DMS153 treated with DMSO at 0.1 percent for 48 hours (cell line): ENCODE results near the gene CAPN12.
"Not testable (repeated sequence)": the region's sequence is repeated elsewhere in the genome, so short reads cannot be mapped to it uniquely, and the experiment has no call there.

ENCODE experiments used
- DNase-seq: peaks from one replicate; lab custom pipeline; 2025; ENCODE audit not compliant: unreplicated experiment; lab: John Stamatoyannopoulos, UW

Gene CAPN12, protein sequence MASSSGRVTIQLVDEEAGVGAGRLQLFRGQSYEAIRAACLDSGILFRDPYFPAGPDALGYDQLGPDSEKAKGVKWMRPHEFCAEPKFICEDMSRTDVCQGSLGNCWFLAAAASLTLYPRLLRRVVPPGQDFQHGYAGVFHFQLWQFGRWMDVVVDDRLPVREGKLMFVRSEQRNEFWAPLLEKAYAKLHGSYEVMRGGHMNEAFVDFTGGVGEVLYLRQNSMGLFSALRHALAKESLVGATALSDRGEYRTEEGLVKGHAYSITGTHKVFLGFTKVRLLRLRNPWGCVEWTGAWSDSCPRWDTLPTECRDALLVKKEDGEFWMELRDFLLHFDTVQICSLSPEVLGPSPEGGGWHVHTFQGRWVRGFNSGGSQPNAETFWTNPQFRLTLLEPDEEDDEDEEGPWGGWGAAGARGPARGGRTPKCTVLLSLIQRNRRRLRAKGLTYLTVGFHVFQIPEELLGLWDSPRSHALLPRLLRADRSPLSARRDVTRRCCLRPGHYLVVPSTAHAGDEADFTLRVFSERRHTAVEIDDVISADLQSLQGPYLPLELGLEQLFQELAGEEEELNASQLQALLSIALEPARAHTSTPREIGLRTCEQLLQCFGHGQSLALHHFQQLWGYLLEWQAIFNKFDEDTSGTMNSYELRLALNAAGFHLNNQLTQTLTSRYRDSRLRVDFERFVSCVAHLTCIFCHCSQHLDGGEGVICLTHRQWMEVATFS

DNA sequence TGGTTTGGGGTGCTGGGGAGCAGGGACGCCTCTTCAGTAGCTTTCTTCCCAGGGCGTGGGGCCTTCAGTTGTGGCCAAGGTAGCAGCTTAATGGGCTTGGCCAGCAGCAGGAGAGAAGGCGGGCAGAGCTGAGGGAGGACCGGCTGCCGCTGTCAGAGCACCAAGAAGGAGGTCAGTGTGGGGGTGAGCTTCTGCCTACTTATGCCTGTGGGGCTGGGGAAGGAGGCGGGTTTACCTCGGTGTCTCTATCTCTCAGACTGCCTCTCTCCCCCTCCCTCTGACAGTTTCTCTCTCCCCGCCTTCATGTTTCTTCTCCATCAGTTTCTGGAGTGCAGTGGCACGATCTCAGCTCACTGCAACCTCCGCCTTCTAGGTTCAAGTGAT, at the start of gene CAPN12:
Gene CAPN12 (minus strand): TSS at position 177 of the 384 bp plus-strand sequence. CDS start 309 bp downstream, outside the sequence.
- no peak for DNase-seq

DNA sequence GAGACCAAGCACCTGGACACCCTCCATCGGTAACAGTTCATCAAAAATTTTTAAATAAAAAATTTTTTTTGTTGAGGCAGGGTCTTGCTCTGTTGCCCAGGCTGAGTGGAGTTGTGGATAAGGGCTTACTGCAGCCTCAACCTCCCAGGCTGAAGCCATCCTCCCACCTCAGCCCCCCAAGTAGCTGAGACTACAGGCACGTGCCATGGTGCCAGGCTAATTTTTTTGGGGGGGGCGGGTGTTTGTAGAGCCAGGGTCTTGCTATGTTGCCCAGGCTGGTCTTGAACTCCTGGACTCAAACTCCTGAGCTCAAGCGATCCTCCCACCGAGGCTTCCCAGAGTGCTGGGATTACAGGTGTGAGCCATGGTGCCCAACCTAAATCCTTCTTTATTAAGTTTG, 49.4 kb upstream of the CAPN12 start:
- no peak for DNase-seq

DNA sequence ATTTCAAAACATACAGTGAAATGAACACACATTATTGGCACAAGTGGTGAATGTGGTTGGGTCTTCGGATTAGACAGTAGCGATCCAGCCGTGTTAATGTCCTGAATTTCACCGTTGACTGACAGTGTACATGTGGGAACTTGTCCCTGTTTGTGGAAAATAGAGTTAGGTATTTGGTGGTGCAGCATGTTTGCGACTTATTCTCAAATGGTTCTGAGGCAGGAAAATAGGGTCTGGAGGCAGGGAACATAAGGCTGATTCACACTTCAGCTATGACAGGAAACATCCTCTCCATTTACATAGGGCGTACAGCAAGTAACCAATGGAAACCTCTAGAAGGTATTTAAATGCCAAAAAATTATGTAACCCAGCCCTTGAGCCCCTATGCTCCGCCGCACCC, 48.9 kb upstream of the CAPN12 start:
- DNase-seq = no peak

DNA sequence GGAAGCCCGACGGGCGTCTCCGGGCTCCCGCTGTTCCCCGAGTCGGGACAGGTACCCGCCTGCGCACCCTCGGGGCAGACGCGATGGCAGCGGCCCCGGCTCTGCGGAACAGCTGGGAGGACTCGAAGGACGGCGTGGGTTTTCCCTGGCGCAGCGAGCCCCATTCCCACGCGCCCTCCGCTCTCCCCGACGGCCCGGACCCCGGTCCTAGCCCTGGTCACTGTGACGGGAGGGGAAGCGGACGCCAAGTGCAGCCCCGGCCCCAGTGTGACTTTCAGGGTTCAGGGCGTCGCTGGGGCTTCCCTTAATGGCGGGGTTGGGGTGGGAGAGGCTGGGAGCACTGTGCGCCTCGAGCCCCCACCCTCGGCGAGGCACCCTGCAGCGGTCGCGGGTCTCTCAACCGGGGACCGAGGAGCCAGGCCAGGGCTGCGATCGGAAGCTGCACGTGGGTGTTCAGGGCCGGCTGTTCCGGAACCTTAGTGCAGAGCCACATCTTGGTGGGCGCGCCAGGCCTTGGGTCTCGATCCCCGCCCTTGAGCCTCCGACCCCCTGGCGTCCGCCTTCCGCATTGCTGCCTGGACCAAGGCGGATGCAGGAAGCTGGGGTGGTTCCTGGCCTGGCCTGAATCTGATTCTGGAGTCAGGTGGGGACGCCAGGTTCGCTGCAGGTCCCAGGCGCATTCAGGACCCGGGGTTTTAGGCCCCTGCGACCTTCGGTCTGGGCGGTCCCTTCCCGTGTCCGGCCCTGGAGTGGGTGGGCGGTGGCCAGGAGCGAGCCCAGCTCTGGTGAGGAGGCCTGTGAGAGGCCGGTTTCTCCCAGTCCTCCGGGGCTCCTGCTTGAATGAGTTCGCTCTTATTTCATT, 48.2 kb upstream of the CAPN12 start:
- DNase-seq = no peak

DNA sequence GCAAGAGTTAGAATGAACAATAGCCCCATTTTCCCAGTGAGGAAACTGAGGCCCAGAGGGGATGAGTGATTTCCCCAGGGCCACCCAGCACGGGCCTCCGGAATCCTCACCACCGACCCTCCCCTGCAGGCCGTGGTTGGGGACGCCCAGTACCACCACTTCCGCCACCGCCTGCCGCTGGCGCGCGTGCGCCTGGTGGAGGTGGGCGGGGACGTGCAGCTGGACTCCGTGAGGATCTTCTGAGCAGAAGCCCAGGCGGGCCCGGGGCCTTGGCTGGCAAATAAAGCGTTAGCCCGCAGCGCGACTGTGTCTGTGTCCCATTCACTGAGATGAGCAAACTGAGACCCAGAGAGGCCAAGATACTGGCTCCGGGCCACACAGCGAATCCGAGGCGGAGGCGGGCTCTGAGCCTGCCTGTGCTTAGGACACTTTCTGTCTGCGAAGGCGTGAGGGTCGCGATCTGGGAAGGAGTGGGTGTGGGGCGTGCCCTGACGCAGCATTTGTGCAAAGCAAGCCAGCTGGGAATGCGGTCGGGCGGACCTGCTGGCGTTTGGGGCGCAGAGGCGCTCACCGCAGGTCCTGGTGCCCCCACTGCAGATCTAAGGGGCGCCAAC, 47.3 kb upstream of the CAPN12 start:
- DNase-seq = not testable (repeated sequence)

DNA sequence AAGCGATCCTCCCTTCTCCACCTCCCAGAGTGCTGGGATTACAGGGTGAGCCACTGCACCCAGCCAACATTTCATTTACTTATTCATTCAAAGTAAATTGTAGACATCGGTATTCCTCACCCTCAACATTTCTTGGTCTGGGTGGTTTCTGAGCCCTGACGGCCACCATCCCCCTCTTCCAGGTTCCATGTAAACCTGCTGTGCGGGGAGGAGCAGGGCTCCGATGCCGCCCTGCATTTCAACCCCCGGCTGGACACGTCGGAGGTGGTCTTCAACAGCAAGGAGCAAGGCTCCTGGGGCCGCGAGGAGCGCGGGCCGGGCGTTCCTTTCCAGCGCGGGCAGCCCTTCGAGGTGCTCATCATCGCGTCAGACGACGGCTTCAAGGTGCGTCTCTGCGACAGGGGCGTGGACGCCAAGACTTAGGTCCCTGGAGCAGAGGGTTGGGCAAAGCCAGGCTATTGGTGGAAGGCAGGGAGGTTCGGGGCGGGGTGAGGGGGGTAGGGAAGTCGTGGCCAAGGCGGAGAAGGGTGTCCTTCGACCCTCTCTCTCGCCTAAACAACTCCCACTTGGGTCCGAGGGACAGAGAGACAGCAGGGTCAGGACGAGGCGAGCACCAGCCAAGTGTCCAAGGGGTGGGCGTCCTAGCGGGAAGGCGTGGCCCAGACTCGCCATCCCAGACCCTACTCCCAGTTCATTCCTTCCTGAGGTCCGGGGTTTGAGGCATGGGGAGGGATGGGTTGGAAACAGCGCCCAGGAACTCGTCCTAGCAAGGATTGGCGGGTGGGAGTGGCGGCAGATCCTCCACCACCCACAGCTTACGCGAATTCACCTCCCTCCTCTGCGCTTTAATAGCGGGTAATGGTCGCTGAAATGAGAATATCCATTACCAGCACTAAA, 46.5 kb upstream of the CAPN12 start:
- not testable (repeated sequence) for DNase-seq

DNA sequence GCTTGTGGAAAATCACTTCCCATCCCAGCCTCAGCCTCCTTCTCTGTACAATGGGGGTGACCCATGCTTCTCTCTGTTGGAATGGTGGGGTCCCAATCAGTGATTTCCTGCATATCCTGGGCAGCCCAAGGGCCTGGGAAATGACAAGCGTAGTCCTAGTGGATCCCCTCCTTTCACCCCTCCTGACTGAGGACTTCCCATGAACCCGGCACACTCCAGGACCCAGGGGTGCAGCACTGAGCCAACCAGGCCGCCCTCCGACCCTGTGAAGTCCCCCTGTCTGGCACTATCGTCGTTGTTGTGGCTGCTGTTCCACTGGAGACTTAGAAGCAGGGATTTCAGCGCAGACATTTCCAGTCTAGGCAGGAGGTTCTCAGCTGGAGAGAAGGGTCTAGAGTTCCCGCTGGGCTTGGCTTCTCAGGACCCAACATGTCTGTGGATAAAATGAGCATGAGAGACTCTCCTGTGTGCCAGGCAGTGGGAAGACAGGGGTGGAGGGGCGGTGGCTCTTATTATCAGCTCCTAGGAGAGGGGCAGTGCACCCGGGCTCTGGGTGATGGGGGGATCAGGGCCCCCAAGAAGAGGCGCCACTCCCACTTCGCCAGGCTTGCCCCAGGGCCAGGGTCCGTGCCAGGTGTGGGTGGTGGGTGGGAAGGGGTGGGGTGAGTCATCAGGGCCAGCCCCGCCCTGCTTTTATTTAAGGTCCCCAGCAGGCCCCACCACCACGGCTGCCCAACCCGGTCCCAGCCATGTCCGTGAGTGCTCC, 44.4 kb upstream of the CAPN12 start, which contains the start of gene LGALS7B:
Gene LGALS7B (plus strand): TSS at position 723 of the 766 bp plus-strand sequence. CDS start 27 bp downstream, at position 750.
- no peak for DNase-seq

DNA sequence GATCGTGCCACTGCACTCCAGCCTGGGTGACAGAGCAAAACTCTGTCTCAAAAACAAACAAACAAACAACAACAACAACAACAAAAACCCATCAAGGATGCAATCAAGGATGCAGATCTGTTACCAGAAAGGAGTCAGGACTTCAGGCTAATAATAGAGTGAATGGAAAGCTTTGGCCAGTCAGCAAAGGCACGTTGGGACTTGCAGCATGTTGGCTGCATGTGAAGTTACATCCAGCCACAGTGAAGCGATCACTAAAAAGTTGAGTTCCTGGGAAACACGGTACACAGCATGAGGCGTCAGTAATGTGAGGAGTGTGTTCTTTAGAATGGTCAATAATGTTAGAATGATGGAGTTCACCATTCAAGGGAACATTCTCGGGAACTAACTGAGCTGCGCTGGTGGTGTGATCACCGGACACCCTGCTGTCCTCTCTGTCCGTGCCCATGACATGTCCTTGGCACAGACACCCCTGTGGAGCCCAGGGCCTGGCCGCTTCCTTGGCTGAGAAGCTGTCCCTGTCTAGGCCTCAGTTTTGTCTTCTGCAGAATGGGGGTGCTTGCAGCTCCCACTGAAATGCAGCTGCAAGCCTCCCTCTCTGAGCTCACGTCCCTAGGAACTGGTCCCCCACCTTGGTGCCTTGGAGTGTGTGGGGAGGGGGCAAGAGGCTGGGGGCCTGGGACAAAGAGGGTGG, 42.4 kb upstream of the CAPN12 start:
- DNase-seq = no peak

DNA sequence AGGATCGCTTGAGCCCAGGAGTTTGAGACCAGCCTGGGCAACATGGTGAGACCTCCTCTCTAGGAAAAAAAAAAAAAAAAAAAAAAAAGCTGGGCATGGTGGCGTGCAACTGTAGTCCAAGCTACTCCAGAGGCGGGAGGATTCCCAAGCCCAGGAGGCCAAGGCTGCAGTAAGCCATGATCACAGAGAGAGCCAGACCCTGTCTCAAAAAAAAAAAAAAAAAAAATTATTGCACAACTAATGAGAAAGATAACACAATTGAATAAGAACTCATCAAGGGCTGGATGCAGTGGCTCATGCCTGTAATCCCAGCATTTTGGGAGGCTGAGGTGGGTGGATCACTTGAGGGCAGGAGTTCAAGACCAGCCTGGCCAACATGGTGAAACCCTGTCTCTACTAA, 41.8 kb upstream of the CAPN12 start:
- not testable (repeated sequence) for DNase-seq

DNA sequence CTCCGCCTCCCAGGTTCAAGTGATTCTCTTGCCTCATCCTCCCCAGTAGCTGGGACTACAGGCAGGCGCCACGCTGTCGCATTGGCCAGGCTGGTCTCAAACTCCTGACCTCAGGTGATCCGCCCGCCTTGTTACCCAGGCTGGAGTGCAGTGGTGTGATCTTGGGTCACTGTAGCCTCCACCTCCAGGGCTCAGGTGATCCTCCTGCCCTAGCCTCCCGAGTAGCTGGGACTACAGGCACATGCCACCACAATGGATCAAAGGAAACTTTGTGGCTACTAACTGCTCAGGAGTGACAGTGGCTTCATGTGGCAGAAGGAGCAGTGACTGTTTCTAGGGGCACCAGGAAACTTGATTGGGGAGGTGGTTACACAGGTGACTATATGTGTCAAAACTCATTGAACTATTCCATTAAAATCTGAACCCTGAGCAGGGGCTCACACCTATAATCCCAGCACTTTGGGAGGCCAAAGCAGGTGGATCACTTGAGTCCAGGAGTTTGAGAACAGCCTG, 41.0 kb upstream of the CAPN12 start:
- no peak for DNase-seq

DNA sequence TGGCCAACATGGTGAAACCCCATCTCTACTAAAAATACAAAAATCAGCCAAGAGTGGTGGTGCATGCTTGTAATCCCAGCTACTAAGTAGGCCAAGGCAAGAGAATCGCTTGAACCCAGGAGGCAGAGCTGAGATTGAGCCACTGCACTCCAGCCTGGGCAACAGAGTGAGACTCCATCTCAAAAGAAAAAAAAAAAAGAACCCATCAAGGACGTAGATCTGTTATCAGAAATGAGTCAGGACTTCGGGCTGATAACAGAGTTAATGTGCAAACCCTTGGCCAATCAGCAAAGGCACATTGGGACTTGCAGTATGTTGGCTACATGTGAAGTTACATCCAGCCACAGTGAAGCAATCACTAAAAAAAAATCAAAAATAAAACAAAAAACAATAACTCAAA, 40.0 kb upstream of the CAPN12 start:
- no peak for DNase-seq

DNA sequence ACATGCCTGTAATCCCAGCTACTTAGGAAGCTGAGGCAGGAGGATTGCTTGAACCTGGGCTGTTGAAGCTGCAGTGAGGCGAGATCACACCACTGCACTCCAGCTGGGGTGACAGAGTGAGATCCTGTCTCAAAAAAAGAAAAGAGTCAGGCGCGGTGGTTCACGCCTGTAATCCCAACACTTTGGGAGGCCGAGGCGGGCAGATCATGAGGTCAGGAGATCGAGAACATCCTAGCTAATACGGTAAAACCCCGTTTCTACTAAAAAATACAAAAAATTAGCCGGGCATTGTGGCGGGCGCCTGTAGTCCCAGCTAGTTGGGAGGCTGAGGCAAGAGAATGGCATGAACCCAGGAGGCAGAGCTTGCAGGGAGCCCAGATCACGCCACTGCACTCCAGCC, 37.9 kb upstream of the CAPN12 start:
- not testable (repeated sequence) for DNase-seq

DNA sequence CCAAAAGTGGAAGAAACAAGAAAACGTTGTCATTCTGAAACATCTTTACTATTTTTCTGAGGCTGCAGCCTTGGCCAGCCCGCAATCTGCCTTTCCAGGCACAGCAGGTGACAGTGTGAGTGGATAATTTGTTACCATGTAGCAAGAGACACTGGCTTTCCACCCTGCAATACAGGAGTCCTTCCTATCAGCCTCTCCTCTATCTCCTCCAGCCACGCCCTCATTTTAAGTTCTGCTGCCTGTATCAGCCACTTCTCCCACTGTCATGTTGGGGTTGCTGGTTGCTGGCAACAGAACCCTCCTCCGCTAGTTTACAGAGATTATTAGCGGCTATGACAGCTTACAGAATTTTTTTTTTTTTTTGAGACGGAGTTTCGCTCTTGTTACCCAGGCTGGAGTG, 36.8 kb upstream of the CAPN12 start:
- DNase-seq = no peak

DNA sequence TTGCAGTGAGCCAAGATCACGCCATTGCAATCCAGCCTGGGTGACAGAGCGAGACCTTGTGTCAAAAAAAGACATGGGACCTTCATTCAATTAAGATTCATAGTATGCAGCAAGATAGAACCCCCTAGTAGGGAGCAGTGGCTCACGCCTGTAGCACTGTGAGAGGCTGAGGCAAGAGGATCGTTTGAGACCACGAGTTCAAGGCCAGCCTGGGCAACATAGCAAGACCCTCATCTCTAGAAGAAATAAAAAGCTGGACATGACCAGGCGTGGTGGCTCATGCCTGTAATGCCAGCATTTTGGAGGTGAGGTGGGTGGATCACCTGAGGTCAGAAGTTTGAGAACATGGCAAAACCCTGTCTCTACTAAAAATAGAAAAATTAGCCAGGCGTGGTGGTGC, 36.2 kb upstream of the CAPN12 start:
- no peak for DNase-seq

DNA sequence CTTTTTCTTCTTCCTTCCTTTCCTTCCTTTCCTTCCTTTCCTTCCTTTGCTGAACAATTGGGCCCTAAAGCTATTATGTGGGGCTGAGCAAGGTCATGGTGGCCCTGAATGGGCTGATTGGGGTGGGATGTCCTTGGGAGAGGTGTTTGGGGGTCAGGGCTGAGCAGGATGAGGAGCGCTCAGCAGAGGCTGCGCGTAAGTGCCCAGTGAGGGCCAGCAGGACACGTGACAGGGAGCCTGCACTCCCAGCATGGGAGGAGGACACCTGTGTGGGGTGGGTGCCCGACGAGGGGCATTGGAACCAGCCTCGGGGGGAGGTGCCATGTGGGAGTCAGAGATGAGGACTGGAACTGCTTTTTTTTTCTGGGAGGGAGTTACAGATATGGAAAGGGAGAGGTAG, 34.5 kb upstream of the CAPN12 start:
- DNase-seq = no peak

DNA sequence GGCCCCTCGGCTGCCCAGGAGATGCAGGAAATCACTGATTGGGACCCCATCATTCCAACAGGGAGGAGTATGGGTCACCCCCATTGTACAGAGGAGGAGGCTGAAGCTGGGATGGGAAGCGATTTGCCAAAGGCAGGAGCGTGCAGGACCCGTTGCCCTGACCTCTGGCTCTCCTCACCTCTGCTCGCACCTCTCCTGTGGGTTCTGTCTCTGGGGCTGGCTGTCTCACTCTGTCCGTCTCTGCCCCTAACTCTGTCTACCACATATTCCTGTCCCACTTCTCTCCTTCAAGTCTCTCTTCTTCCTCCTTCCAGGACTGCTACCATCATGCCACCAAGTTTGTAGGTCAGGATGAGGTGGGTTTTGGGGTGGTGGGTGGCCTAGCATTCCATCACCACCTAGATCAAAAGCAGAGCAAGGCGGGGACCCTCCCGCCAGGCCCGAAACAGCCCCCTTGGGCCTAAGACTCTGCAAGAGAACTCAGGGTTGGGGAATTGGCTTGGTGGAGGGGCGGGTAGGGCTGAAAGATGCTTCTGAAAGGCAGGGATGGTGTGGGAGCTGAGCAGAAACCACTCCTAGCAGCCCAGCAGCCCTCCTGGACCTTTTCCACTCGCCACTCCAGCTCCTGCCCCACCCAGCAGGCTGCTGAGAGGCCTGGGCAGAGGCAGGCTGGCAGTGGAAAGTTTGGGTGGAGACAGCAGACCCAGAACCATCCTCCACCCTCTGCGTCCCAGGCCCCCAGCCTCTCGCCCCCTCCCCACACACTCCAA, 30.1 kb upstream of the CAPN12 start:
- DNase-seq = no peak

DNA sequence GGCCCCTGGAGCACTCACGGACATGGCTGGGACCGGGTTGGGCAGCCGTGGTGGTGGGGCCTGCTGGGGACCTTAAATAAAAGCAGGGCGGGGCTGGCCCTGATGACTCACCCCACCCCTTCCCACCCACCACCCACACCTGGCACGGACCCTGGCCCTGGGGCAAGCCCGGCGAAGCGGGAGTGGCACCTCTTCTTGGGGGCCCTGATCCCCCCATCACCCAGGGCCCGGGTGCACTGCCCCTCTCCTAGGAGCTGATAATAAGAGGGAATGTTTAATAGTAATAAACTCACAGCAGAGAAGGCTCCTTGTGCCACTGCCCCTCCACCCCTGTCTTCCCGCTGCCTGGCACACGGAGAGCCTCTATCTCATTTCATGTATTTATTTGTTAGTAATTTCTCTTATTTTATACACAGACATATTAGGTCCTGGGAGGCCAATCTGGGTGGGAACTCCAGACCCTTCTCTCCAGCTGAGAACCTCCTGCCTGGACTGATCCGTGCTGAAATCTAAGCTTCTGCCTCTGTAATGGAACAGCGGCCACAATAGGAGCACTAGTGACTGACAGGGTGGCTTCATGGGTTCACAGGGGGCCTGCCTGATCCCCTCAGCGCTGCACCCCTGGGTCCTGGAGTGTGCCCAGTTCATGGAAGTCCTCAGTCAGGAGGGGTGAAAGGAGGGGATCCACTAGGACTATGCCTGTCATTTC, 29.3 kb upstream of the CAPN12 start, which contains the start of gene LGALS7:
Gene LGALS7 (minus strand): TSS at position 49 of the 709 bp plus-strand sequence. CDS start 25 bp downstream, at position 24.
- DNase-seq = no peak
